HG02759 (cell line): ENCODE measurements around the gene CNOT1.
"Not testable (repeated sequence)": the region's sequence is repeated elsewhere in the genome, so short reads cannot be mapped to it uniquely, and the experiment has no call there.

Experiments used
- ATAC-seq: cut with Tn5 transposase; IDR thresholded peaks from one replicate; pipeline ENCODE4 v1.9.1; 2021; ENCODE audit warnings: mild to moderate bottlenecking, moderate library complexity; ENCODE audit not compliant: unreplicated experiment

The CNOT1 gene

DNA sequence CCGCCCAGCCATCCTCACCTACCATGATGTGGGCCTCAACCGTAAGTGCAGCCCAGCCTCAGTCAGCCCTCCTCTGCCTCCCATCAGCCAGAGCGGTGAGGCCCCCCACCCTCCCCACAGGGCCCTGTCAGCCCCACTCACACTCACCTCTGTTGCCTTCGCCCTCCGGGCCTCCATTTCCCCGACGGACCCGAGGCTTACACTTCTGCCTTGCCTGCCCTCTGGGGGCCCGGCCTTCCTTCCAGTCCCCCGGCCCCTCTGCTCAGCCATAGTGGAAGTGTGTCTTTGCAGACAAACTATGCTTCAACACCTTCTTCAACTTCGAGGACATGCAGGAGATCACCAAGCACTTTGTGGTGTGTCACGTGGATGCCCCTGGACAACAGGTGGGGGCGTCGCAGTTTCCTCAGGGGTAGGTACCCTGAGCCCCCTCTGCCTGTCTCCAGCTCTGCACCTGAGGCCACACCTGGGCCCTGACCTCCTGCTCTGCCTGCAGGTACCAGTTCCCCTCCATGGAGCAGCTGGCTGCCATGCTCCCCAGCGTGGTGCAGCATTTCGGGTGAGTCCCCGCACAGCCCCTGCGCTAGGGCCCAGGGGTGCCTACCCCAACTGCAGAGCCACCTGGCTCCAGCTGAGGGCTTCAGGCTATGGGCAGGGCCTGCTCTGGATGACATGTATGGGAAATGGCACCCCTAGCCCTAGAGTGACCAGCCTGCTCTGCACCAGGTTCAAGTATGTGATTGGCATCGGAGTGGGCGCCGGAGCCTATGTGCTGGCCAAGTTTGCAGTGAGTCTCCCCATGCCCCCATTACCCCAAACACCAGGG, 125.5 kb downstream of the CNOT1 start:
- no peak for ATAC-seq

DNA sequence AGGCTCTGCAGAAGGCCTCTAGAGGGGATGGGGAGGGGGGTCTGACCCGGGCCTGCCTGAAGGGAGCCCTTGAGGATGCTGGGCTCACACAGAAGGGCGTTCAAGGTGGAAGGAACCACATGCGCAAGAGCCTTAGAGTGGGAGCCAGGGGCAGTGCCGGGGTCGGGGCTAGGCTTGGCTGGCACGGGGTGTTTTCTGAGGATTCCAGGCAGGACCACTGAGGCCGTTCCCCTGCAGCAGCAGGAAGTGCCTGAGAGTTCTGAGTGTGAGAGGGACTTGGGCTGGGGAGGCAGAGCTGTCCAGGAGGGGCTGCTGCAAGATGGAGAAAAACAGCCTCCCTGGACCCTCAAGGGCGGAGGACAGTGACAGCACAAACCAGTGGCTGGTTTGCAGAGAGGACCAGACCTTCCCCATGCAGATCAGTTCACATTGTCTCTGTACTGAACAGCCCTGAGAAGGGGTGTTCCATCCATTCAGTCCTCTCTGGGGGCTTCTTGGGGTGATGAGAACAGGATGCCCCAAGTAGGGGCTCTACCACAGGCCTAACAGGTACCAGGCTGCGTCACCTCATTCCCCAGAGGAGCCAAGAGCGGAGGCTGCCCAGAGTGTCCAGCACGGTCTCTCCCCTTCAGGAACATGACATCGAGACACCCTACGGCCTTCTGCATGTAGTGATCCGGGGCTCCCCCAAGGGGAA, 126.3 kb downstream of the CNOT1 start:
- ATAC-seq: no peak

DNA sequence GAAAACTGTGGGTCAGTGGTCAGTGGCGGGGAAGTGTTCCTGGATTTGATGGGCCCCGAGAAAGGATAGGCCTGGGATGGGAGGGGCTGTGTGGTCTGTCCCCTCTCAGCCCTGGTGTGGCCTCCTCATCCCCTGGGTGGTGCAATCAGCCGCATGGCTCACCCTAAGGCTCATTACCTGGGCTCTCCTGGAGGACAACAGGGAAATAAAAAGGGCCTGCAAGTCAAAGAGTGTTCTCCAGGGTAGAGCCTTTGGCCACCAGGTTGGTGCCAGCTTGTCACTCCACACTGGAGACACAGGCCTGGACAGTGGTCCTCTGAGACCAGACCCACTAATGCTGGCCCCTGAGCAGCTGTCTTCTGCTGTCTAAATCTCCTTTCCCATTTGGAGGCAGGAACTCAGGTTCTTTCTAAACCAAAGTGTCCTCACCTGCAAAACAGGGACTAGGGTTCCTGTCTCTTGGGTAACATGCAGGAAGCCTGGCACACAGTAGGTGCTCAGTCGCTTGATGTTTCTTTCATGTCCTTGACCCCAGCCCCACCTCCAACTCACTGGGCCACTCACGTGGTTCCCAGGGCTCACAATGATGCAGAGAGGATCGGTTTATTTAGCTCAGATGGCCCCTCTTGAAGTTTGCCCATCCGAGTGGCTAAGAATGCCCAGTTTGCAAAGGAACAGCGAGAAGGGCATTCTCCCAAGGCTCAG, 127.3 kb downstream of the CNOT1 start:
- ATAC-seq: no peak

- ATAC-seq: no peak
These were observed 128.1 kb downstream of the CNOT1 start for GRCh38 chr16:58501242-58502131.

DNA sequence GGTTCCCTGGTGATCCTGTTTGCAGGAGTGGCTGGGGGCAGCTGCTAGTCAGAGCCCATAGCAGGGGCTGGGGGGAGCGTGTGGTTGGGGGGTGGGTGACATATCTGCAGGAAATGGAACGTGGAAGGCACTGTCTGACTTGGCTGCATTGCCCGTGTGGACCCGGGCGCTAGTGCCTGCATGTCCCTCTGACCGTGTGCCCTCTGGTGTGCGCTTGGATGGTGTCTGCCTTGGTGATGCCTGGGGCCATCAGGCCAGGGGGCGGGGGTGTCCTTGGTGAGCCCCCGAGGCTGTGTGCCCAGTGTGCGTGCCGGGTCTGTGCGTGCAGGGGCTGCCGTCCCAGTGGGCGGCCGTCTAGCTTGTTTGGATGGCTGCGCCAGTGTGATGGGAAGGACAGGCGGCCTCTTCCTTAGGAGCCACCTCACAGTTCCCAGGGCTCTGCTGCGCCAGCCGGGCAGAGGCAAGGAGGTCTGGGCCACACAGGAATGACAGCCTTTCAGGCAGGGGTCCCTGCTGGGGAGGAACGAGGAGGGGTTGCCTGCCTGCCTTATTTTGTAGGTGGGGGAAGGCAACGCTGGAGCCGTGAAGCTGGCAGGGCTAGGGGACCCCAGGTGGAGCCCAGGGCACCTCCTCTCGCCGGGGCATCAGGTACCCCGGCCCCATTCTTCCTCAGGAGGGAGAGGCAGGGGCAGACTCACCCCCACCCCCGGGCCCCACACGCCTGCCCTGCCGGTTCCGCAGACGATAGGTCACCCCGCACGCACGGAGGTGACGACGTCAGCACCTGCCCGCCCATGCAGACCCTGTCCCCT, 129.0 kb downstream of the CNOT1 start:
- ATAC-seq: no peak

- ATAC-seq: peak; percentile 60
These were observed 129.8 kb downstream of the CNOT1 start, which contains the start of gene NDRG4 for GRCh38 chr16:58499615-58500351. TSS of gene NDRG4 (plus strand) at chr16:58500143. CDS start at chr16:58500249, 106 bp downstream.

- no peak for ATAC-seq
These were observed 130.5 kb downstream of the CNOT1 start for GRCh38 chr16:58499092-58499511.

DNA sequence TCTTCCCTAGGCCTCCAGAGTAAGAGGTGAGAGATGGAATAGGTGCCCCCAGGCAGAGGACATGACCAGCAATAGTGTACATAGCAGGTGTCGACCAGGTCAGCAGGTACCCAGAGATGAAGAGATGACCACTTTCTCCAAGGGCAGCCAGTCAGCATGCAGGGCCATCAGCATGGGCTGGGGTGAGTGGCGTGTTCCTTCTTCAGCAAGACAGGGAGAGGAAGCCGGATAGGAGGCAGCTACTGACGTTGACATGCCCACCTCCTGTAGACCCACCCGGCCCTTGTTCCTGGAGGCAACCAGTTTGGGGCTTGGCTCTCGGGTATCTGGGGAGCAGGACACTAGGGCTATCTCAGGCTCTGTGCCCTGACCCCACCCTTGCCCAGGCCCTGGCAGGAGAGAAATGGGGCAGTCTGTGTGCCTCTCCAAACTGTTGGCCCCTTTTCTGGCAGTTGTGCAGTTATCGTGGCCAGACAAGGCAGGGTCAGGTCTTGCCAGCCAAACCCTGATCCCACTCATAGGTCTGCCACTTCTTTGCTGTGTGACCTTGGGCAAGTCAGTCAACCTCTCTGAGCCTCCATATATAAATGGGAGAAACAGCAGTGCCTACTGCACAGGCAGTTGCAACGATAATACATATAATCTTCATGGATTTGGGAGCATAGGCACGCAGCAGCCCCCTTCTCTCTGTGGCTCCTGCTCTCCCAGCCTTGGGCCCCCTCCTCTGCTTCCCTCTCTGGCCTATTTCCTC, 131.1 kb downstream of the CNOT1 start:
- no peak for ATAC-seq

DNA sequence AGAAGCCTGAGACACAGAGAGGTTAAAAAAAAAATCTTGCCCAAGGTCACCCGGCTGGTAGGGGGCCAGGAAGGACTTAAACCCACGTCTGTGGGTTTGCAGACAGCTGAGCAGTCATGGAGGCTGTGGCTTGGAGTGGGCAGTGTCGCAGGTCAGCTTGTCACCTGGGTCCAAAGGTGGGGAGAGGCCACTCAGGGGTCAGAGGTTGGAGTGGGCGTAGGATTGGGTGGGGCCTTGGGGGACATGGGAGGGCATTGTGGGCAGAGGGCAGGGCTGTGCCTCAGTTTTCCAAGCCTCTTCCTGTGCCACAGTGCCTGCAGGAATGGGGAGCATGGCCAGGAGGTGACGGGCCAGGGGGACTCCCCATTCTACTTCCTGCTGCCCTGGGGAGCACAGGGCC, 131.7 kb downstream of the CNOT1 start:
- ATAC-seq: no peak

DNA sequence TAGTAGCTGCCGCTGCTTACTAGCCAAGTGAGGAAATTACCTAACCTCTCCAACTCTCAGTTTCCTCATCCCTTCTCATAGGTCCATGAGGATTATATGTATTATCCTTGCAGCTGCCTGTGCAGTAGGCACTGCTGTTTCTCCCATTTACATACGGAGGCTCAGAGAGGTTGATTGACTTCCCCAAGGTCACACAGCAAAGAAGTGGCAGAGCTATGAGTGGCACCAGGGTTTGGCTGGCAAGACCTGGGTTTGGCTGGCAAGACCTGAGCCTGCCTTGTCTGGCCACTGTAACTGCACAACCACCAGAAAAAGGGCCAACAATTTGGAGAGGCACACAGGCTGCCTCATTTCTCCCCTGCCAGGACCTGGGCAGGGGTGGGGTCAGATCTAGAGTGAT, 132.2 kb downstream of the CNOT1 start:
- ATAC-seq: no peak

DNA sequence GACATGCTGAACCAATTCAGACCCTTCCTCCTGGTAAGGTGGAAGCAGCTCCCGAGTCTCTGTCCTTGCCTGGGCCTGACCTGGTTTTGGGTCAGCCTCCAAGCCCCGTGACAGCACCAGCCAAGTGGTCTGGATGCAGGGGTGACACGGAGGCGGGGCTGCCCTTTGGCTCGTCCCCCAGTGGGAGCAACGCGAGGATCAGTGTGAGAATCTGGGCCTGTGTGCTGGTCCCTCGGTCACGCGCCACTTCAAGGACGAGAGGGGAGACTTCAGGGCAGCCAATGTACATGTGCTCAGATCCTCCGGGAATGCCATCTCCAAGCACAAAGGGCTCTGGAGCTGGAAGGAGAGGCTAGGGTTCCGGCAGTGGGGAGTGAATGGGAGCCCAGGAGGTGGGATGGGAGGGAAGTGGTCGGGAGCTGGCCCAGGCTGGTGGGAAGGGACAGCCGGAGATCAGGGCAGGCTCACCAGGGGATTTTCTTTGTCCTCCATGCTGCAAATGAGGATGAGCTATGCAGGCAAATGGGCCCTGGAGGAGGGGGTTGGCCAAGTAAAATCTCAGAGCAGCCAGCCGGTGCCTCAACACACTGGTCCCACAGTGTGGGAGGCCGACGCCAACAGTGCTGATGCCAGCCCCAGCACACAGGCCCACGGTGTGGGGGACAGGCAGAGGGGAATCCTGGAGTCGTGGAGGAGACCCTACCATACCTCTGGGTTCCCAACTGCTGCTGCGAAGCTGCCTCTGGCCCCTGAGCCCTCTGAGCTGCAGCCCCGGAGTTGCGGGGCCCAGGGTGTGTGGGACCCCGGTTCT, 133.9 kb downstream of the CNOT1 start:
- ATAC-seq: no peak

DNA sequence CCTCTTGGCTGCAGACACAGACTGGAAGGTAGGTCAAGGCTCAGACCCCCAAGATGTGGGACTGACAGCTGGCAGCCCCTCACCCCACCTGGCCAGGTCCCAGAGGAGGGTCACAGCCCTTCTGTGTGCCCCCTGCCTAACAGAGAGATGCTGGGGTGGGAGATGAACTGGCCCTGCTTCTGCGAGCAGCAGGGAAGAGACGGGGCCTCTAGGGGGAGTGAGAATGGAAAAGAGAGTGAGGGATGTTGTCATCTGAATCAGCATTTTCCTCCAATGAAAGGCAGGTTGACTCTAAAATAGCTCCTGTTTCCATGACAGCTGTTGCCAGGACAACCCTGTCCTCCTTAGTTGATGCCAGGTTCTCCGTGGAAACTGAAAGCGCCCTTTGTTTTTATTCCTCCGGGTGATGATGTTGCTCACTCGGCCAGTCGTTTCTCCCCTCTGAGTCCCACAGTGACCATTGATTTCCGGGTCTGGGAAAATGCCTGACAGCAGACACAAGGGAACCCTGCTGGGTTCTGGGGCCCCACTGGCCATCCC, 134.6 kb downstream of the CNOT1 start:
- ATAC-seq: peak; percentile 46

DNA sequence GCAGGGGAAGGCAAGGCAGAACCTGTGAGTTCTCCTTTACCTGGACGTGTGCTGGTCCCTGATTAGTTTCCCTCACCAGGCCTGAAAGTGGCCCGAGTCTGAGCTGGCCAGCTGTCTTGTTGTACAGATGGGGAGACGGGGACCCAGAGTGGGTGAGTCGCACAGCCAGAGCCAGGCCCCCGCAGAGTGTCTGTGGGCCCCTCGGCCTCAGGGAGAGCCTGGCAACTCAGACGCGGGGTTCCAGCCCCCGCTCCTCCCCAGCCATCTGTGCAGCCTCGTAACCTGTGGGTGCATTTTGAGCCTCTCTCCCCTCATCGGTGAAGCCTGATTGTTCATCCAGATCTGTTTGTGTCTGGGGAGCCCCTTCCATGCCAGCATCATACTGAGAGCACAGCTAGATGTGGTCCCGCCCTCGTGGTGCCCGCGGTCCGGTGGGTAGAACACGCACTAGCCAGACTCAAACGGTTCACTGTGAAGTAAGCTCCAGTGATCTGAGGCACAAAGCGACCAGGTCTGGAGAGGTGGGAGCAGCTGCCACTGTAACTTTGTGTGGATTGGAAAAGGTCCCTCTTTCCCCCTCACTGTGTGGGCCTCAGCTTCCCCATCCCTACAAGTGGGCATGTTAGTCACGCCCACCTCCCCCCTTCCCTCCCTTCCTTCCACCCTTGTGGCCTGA, 135.7 kb downstream of the CNOT1 start:
- no peak for ATAC-seq

DNA sequence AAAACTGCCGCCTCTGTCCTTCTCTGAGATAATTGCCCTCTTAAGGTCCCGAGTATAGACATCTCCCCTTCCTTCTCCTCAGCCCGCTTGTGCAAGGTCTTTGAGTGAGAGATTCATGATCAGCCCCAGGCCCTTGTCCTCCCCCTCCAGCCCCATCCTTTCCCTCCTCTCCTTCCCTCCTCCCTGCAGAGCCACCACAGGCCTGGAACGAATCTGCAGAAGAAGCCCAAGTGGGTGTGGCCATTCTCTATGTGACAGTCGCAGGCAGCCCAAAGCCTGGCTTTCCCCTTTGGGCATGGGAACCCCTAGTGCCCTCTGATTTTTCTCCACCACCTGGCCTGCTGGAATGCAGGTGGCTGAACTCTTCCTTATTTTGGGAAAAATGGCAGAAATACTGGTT, 136.9 kb downstream of the CNOT1 start:
- no peak for ATAC-seq

DNA sequence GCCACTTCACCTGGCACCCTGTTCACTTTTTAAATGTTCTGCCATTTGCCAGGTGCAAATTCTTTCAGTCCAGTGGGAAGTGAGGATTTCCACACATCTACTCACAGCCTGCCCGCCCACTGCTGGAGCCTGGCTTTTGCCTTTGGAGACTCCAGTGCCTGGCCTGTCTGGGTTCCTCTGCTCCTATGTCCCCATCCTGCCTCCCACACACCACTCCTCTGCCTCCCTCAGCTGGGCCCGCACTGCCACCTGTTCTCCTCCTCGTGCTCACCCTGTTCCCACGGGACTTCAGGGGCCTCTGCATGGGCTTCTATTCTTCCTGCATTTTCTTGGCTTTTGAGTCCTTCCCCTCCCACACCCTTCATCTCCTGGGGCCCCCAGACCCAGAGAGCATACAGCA, 137.6 kb downstream of the CNOT1 start:
- no peak for ATAC-seq

DNA sequence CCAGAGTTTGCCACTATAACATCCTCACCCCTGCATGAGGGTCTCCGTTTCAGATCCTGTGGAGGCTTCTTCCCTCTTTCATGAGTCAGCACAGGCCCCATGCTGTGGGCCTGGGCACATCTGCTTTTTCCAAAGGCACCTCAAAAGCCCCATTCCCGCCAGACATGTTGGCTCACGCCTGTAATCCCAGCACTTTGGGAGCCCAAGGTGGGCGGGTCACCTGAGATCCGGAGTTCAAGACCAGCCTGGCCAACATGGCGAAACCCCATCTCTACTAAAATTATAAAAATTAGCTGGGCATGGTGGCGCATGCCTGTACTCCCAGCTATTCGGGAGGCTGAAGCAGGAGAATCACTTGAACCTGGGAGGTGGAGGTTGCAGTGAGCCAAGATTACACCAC, 139.1 kb downstream of the CNOT1 start:
- not testable (repeated sequence) for ATAC-seq

DNA sequence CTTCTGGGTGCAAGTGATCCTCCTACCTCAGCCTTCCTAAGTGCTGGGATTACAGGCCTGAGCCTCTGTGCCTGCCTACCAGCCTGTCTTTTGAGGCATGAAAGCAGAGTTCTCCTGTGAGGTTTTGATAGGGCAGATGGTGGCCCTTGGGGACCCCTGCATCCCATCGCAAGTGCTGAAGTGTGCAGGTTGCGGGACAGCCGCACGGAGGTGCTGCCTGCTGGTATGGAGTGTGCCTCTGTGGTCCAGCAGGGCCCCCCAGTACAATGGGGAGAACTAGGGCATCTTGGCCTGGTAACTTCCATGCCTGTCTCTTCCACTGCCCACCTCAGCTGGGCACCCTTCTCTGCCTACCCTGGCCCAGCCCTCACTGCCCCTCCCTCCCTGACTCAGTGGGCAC, 139.6 kb downstream of the CNOT1 start:
- ATAC-seq: no peak
